IMR-90 (cell line): Measurements from ENCODE around the gene CTDSPL.

ENCODE experiments used
- BHLHE40 ChIP-seq: fragments of 150-350 bp; IDR thresholded peaks from 2 replicates; pipeline ENCODE4 v1.6.1; 2016; ENCODE audit warnings: mild to moderate bottlenecking, low read depth, low read length
- CEBPB ChIP-seq: IDR thresholded peaks from 2 replicates; pipeline ENCODE4 v1.6.1; 2012; ENCODE audit warnings: low read depth, low read length, improper control_type of control experiment
- CTCF ChIP-seq: conservative IDR thresholded peaks from 2 replicates; pipeline ENCODE4 v1.5.1; 2012; ENCODE audit warnings: mild to moderate bottlenecking, low read depth, low read length, improper control_type of control experiment
- FOS ChIP-seq: fragments of 150-350 bp; IDR thresholded peaks from 2 replicates; pipeline ENCODE4 v1.6.1; 2016; ENCODE audit warnings: low read depth, low read length
- POLR2A ChIP-seq: IDR thresholded peaks from 2 replicates; pipeline ENCODE4 v1.6.1; 2012; ENCODE audit warnings: mild to moderate bottlenecking, low read depth, low read length
- RAD21 ChIP-seq: IDR thresholded peaks from 2 replicates; pipeline ENCODE4 v1.6.1; 2012; ENCODE audit warnings: low read length, improper control_type of control experiment
- RFX5 ChIP-seq: IDR thresholded peaks from 2 replicates; pipeline ENCODE4 v1.8.0; 2012; ENCODE audit warnings: low read depth, mild to moderate bottlenecking, low read length, moderate library complexity
- SMC3 ChIP-seq: fragments of 150-350 bp; IDR thresholded peaks from 2 replicates; pipeline ENCODE4 v1.6.1; 2016; ENCODE audit warnings: low read depth, mild to moderate bottlenecking, antibody characterized with exemption, low read length, moderate library complexity
- TF ChIP-seq, protein P1 (sequence below): fragments of 150-350 bp; IDR thresholded peaks from 2 replicates; pipeline ENCODE4 v1.6.1; 2016; ENCODE audit warnings: low read depth, mild to moderate bottlenecking, low read length, moderate library complexity, borderline replicate concordance

DNA sequence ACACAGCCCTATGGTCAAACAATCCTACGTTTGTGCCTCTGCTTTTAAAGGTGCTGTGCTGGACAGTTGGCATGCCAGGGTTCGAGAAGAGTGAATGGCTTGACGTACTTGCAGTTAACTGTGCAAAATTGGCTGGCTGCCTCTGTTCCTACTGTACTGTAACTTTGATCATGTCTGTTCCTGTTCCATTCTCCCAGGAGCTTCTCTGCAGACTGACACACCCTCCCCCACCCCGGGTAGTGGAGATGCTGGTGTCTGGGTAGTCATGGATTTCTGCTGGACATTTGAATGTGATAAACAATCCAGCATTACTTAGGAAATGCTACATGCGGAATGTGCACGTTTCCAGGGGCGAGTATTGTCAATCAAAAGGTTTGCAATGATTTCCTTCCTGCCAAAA lies 122.4 kb downstream of the CTDSPL start:
- no peak for TF ChIP-seq RFX5
- TF ChIP-seq CTCF = no peak
- TF ChIP-seq, protein P1, sequence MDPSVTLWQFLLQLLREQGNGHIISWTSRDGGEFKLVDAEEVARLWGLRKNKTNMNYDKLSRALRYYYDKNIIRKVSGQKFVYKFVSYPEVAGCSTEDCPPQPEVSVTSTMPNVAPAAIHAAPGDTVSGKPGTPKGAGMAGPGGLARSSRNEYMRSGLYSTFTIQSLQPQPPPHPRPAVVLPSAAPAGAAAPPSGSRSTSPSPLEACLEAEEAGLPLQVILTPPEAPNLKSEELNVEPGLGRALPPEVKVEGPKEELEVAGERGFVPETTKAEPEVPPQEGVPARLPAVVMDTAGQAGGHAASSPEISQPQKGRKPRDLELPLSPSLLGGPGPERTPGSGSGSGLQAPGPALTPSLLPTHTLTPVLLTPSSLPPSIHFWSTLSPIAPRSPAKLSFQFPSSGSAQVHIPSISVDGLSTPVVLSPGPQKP = no peak
- no peak for TF ChIP-seq SMC3
- no peak for TF ChIP-seq BHLHE40
- TF ChIP-seq CEBPB = no peak
- TF ChIP-seq FOS = no peak
- no peak for TF ChIP-seq POLR2A
- TF ChIP-seq RAD21 = no peak
